Measurements from ENCODE around the gene USPL1.

- TF ChIP-seq YY1 (IDR thresholded peaks at IDR 0.05; ENCODE audit: insufficient read depth, insufficient read length) = no peak
- no peak for TF ChIP-seq SUZ12 (IDR thresholded peaks at IDR 0.05; ENCODE audit: extremely low read depth, insufficient read depth, insufficient read length)
- TF ChIP-seq ZNF274 (IDR thresholded peaks at IDR 0.05; ENCODE audit: low read depth, low read length) = no peak
Measured at GRCh38 chr13:30664689-30665275, 47.1 kb downstream of the USPL1 start.
